ENCODE data around the gene STK39.
A peak's percentile ranks its signal among the peaks of the same experiment; 100 is the strongest.

The STK39 gene

DNA sequence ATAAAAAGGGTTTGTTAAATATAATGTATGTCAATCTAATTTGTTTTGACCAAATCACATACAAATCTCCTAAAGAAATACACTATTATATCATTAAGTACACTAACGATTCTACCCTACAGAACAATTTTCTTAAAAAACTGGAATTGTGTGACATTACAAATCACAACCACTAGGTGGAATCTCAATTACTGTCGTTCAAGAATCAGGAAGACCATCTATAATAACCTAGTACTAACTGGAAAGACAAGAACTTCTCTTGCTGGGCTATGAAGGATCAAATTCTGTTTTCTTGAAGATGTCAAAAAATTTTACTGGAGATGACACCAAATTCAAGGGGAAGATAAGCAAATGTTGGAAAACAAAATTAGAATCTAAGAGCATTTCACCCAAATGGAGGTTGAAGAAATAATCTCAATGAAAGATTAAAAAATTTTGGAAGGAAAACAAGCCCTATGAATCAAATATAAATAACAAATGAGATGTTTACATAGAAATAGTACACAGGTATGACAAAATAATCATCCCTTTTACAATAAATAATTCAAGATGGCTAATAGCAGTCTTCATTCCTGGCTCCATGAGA, 110.9 kb downstream of the STK39 start:
- Histone ChIP-seq H3K27ac (no peak overlapping the region), H3K9ac (no peak overlapping the region), H3K4me3 (ENCODE audit: low read depth, low read length) (no peak overlapping the region), H3K4me1 (no peaks in the 10 kb centered on the region), H3K4me2 (ENCODE audit: low read length) (no peak overlapping the region), H3K9me3 (ENCODE audit: control insufficient read depth, low read length) (no peaks in the 10 kb centered on the region), H3K79me2 (peaks cover 7% of the 10 kb centered on the region), H3K27me3 (ENCODE audit: control insufficient read depth, insufficient read depth, low read length) (no peaks in the 10 kb centered on the region), H2AFZ (no peak overlapping the region), H3K36me3 (ENCODE audit: control insufficient read depth, insufficient read depth, low read length) (no peaks in the 10 kb centered on the region)
- TF ChIP-seq, protein P1, sequence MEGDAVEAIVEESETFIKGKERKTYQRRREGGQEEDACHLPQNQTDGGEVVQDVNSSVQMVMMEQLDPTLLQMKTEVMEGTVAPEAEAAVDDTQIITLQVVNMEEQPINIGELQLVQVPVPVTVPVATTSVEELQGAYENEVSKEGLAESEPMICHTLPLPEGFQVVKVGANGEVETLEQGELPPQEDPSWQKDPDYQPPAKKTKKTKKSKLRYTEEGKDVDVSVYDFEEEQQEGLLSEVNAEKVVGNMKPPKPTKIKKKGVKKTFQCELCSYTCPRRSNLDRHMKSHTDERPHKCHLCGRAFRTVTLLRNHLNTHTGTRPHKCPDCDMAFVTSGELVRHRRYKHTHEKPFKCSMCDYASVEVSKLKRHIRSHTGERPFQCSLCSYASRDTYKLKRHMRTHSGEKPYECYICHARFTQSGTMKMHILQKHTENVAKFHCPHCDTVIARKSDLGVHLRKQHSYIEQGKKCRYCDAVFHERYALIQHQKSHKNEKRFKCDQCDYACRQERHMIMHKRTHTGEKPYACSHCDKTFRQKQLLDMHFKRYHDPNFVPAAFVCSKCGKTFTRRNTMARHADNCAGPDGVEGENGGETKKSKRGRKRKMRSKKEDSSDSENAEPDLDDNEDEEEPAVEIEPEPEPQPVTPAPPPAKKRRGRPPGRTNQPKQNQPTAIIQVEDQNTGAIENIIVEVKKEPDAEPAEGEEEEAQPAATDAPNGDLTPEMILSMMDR (IDR thresholded peaks at IDR 0.05) = peak; percentile 60

DNA sequence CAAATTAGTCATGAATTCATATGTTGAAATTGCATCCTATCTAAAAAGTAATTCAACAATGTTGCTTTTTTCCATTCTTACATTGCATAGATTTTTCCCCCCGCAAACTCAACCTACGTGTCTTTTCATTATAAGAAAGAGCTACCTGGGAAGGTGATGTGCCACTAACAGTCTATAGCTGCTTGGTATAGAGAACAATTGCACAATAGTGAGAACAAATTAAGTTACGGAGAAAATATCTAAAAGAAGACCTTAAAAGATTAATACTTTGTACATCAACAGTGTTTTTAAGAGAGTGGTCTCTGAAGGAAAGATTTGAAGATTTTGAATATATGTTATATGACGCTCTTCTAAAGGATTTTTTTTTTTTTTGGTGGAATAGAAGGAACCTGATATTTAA, 111.8 kb downstream of the STK39 start:
- no peaks in the 10 kb centered on the region for H3K4me1 ChIP-seq
- H3K27ac ChIP-seq = no peak overlapping the region
- TF ChIP-seq, protein P1 (IDR thresholded peaks at IDR 0.05) = no peak
- H3K79me2 ChIP-seq = peaks cover 7% of the 10 kb centered on the region
- H3K9me3 ChIP-seq (ENCODE audit: control insufficient read depth, low read length) = no peaks in the 10 kb centered on the region
- no peaks in the 10 kb centered on the region for H3K27me3 ChIP-seq (ENCODE audit: control insufficient read depth, insufficient read depth, low read length)
- no peak overlapping the region for H3K9ac ChIP-seq
- H3K36me3 ChIP-seq (ENCODE audit: control insufficient read depth, insufficient read depth, low read length) = no peaks in the 10 kb centered on the region
- H3K4me2 ChIP-seq (ENCODE audit: low read length) = no peak overlapping the region
- no peak overlapping the region for H2AFZ ChIP-seq
- no peak overlapping the region for H3K4me3 ChIP-seq (ENCODE audit: low read depth, low read length)

DNA sequence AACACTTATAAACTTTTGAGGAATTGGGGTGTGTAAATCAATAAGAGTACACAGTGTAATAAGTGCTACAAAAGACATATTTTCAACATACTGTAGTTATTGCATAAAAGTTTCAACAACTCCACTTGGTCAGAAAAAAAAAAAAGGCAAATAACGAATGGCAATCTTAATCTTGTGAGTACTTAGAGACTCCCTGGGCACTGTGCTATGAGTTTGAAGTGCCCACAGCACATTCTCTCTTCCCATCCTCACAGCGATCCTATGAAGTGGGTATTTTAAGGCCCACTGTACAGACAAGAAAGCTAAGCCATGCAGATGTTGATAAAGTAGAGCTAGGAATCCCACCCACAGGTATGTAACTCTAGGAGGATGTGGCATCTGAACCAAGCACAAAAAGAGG, 112.3 kb downstream of the STK39 start:
- Histone ChIP-seq H3K27ac (no peak overlapping the region), H3K27me3 (ENCODE audit: control insufficient read depth, insufficient read depth, low read length) (no peaks in the 10 kb centered on the region), H3K4me1 (no peaks in the 10 kb centered on the region), H2AFZ (no peak overlapping the region), H3K9ac (no peak overlapping the region), H3K36me3 (ENCODE audit: control insufficient read depth, insufficient read depth, low read length) (no peaks in the 10 kb centered on the region), H3K4me3 (ENCODE audit: low read depth, low read length) (no peak overlapping the region), H3K9me3 (ENCODE audit: control insufficient read depth, low read length) (no peaks in the 10 kb centered on the region), H3K79me2 (peaks cover 7% of the 10 kb centered on the region), H3K4me2 (ENCODE audit: low read length) (no peak overlapping the region)
- TF ChIP-seq, protein P1 (IDR thresholded peaks at IDR 0.05) = no peak

DNA sequence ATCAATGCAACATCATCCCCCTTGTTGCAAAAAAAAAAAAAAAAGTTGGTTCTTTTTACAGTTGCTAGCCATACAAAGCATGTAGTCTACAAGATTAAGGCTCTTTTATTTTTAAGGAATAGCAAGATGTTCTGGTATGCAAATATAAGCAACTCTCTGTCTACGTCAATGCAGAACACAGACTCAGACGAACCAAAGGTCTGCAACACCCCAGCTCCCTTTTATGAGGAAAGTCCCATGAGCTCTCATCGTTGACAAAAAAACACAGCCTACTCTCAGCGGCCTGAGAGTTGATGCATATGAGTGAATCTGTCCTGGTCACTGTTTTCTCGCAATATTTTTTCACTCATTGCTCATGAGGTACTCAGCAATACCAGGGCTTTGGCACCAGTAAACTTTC, 112.9 kb downstream of the STK39 start:
- no peaks in the 10 kb centered on the region for H3K27me3 ChIP-seq (ENCODE audit: control insufficient read depth, insufficient read depth, low read length)
- no peaks in the 10 kb centered on the region for H3K4me1 ChIP-seq
- no peak overlapping the region for H3K9ac ChIP-seq
- no peak overlapping the region for H2AFZ ChIP-seq
- H3K4me2 ChIP-seq (ENCODE audit: low read length) = no peak overlapping the region
- no peaks in the 10 kb centered on the region for H3K36me3 ChIP-seq (ENCODE audit: control insufficient read depth, insufficient read depth, low read length)
- H3K27ac ChIP-seq = no peak overlapping the region
- H3K79me2 ChIP-seq = peaks cover 7% of the 10 kb centered on the region
- no peak overlapping the region for H3K4me3 ChIP-seq (ENCODE audit: low read depth, low read length)
- H3K9me3 ChIP-seq (ENCODE audit: control insufficient read depth, low read length) = no peaks in the 10 kb centered on the region
- TF ChIP-seq, protein P1 (IDR thresholded peaks at IDR 0.05) = no peak

DNA sequence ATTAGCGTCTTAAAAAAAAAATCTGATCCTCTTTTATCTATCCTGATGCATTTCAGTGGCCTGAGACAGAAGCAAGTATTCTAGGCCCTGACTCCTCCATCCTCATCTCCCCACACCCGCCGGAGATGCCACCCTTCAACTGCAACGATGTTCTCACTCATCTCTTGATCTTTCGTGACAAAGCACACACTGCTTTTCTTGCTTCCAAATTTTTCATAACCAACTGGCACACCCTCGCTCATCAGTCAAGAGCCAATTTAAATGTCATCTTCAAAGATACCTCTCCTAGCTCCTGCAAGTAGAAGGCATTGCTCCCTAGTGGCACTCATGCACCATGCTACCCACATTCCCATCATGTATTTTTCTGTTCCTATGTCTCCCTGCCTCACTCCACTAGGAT, 115.0 kb downstream of the STK39 start:
- Histone ChIP-seq H3K27me3 (ENCODE audit: control insufficient read depth, insufficient read depth, low read length) (no peaks in the 10 kb centered on the region), H3K4me2 (ENCODE audit: low read length) (no peak overlapping the region), H3K4me1 (no peaks in the 10 kb centered on the region), H3K36me3 (ENCODE audit: control insufficient read depth, insufficient read depth, low read length) (no peaks in the 10 kb centered on the region), H3K4me3 (ENCODE audit: low read depth, low read length) (no peak overlapping the region), H3K9me3 (ENCODE audit: control insufficient read depth, low read length) (no peaks in the 10 kb centered on the region), H3K9ac (no peak overlapping the region), H2AFZ (no peak overlapping the region), H3K79me2 (peaks cover 7% of the 10 kb centered on the region), H3K27ac (no peak overlapping the region)
- TF ChIP-seq, protein P1 (IDR thresholded peaks at IDR 0.05) = no peak

Measured in parathyroid adenoma (tissue), 2 donors.